ENCODE results near the gene TTLL9.

TTLL9 gene

GRCh38 chr20:31939661-31940060, 69.2 kb downstream of the TTLL9 start:
- DNase-seq (ENCODE audit: extremely low read depth in 1 of 2, low read depth in 1 of 2): no peak

- DNase-seq (ENCODE audit: extremely low read depth in 1 of 2, low read depth in 1 of 2): no peak
Observed at GRCh38 chr20:31943052-31943471, 72.6 kb downstream of the TTLL9 start.

- DNase-seq (ENCODE audit: extremely low read depth in 1 of 2, low read depth in 1 of 2): no peak
Observed at GRCh38 chr20:31945319-31945718, 74.9 kb downstream of the TTLL9 start.

- no peak for DNase-seq (ENCODE audit: extremely low read depth in 1 of 2, low read depth in 1 of 2)
Observed at GRCh38 chr20:31945785-31946184, 75.4 kb downstream of the TTLL9 start.

- DNase-seq (ENCODE audit: extremely low read depth in 1 of 2, low read depth in 1 of 2): no peak
Observed at GRCh38 chr20:31948008-31948407, 77.6 kb downstream of the TTLL9 start.

- no peak for DNase-seq (ENCODE audit: extremely low read depth in 1 of 2, low read depth in 1 of 2)
Observed at GRCh38 chr20:31949877-31950646, 79.6 kb downstream of the TTLL9 start.

- no peak for DNase-seq (ENCODE audit: extremely low read depth in 1 of 2, low read depth in 1 of 2)
Observed at GRCh38 chr20:31951203-31951529, 80.7 kb downstream of the TTLL9 start.

- peak; percentile 91 to 93 for DNase-seq (ENCODE audit: extremely low read depth in 1 of 2, low read depth in 1 of 2)
Observed at GRCh38 chr20:31951530-31952453, 81.4 kb downstream of the TTLL9 start, which contains the start of gene PDRG1. TSS of gene PDRG1 (minus strand) at chr20:31952046. CDS start at chr20:31951961, 85 bp downstream.

GRCh38 chr20:31953556-31954148, 83.2 kb downstream of the TTLL9 start:
- no peak for DNase-seq (ENCODE audit: extremely low read depth in 1 of 2, low read depth in 1 of 2)

GRCh38 chr20:31954500-31954899, 84.1 kb downstream of the TTLL9 start:
- DNase-seq (ENCODE audit: extremely low read depth in 1 of 2, low read depth in 1 of 2): no peak

GRCh38 chr20:31956556-31957526, 86.4 kb downstream of the TTLL9 start:
- no peak for DNase-seq (ENCODE audit: extremely low read depth in 1 of 2, low read depth in 1 of 2)

GRCh38 chr20:31962761-31963160, 92.3 kb downstream of the TTLL9 start:
- DNase-seq (ENCODE audit: extremely low read depth in 1 of 2, low read depth in 1 of 2): no peak

- DNase-seq (ENCODE audit: extremely low read depth in 1 of 2, low read depth in 1 of 2): no peak
Observed at GRCh38 chr20:31963889-31964288, 93.5 kb downstream of the TTLL9 start.

GRCh38 chr20:31966991-31967655, 96.7 kb downstream of the TTLL9 start:
- DNase-seq (ENCODE audit: extremely low read depth in 1 of 2, low read depth in 1 of 2): no peak

- DNase-seq (ENCODE audit: extremely low read depth in 1 of 2, low read depth in 1 of 2): no peak
Observed at GRCh38 chr20:31967830-31968249, 97.4 kb downstream of the TTLL9 start, which contains the start of gene XKR7. TSS of gene XKR7 (plus strand) at chr20:31968151. CDS start at chr20:31968176, 25 bp downstream.

- peak; percentile 47 for DNase-seq (ENCODE audit: extremely low read depth in 1 of 2, low read depth in 1 of 2)
Observed at GRCh38 chr20:31968291-31969126, 98.1 kb downstream of the TTLL9 start.

- DNase-seq (ENCODE audit: extremely low read depth in 1 of 2, low read depth in 1 of 2): no peak
Observed at GRCh38 chr20:31969991-31970390, 99.6 kb downstream of the TTLL9 start.

GRCh38 chr20:31972471-31973021, 102.1 kb downstream of the TTLL9 start:
- no peak for DNase-seq (ENCODE audit: extremely low read depth in 1 of 2, low read depth in 1 of 2)
